MCF 10A (cell line): ENCODE data around the gene ABHD5. TPM values are rescaled to one million over a fixed set of nuclear protein-coding genes. Genes with fewer than 3 reads are reported as not detected.
A peak's percentile ranks its signal among the peaks of the same experiment; 100 is the strongest.

Experiments used
- BruUV-seq: library from RNA; stranded (reverse); fragments of 400-500 nt; replicated peaks from 2 replicates; lab custom pipeline; 2021; lab: Mats Ljungman, UMichigan
- CTCF ChIA-PET: fragments of 300-600 bp; sonication (Branson Sonifier 250); formaldehyde crosslinking; extraction: SDS; loops from one replicate; lab custom pipeline; 2021; ENCODE audit warnings: antibody characterized with exemption, inconsistent platforms; lab: Yijun Ruan, JAX
- POLR2A ChIA-PET: fragments of 300-600, 350-650 bp; sonication (Branson Sonifier 250); formaldehyde crosslinking; extraction: SDS; loops from one replicate; lab custom pipeline; 2020; ENCODE audit warnings: antibody characterized with exemption, inconsistent platforms; lab: Yijun Ruan, JAX
- DNase-seq: peaks from one replicate; pipeline ENCODE4 v3.0.0-alpha.2; 2018; ENCODE audit not compliant: unreplicated experiment
- H3K27ac Mint-ChIP-seq: one replicate; pipeline ENCODE4 v1.8.0; 2022; ENCODE audit warnings: mild to moderate bottlenecking, low read depth, mixed read lengths; ENCODE audit not compliant: unreplicated experiment
- H3K27me3 Mint-ChIP-seq: one replicate; pipeline ENCODE4 v1.8.0; 2022; ENCODE audit warnings: mixed read lengths; ENCODE audit not compliant: insufficient read depth, unreplicated experiment
- H3K36me3 Mint-ChIP-seq: one replicate; pipeline ENCODE4 v1.8.0; 2022; ENCODE audit warnings: mild to moderate bottlenecking, moderate library complexity, mixed read lengths; ENCODE audit not compliant: insufficient read depth, unreplicated experiment
- H3K4me1 Mint-ChIP-seq: one replicate; pipeline ENCODE4 v1.8.0; 2022; ENCODE audit warnings: mixed read lengths; ENCODE audit not compliant: insufficient read depth, unreplicated experiment
- H3K4me3 Mint-ChIP-seq: one replicate; pipeline ENCODE4 v1.8.0; 2022; ENCODE audit warnings: mild to moderate bottlenecking, moderate library complexity, mixed read lengths; ENCODE audit not compliant: unreplicated experiment
- H3K9me3 Mint-ChIP-seq: one replicate; pipeline ENCODE4 v1.8.0; 2022; ENCODE audit warnings: mixed read lengths; ENCODE audit not compliant: unreplicated experiment
- CTCF ChIP-seq: fragments of 200-600 bp; IDR thresholded peaks from one replicate; pipeline ENCODE4 v1.8.0; 2022; ENCODE audit warnings: antibody characterized with exemption, mild to moderate bottlenecking; ENCODE audit not compliant: unreplicated experiment
- intact Hi-C: fragments of 100-400 bp; cut with micrococcal nuclease; formaldehyde crosslinking; loops from 2 replicates; pipeline ENCODE4 v1.14.1; 2022
- total RNA-seq: library from RNA; stranded (reverse); gene quantifications from 2 replicates; pipeline ENCODE4 v1.2.3, GENCODE V29; 2022

The ABHD5 gene
- total RNA-seq, 1 experiment from 2014 or later = 32.6 TPM

- H3K4me1 Mint-ChIP-seq = peaks cover 69% of the 10 kb centered on the region
- TF ChIP-seq CTCF = no peak
- CTCF ChIA-PET = interaction anchor here (0.6 to 3.1 kb wide), 4 partner anchors 12 to 459 kb away, joined by 3 to 17 read pairs (median 6); no protein-coding TSS in a partner anchor
- peak overlapping the region; percentile 88 for H3K27ac Mint-ChIP-seq
- peak; percentile 55 for DNase-seq
- H3K4me3 Mint-ChIP-seq = peak overlapping the region; percentile 90
- no peaks in the 10 kb centered on the region for H3K27me3 Mint-ChIP-seq
- no peaks in the 10 kb centered on the region for H3K9me3 Mint-ChIP-seq
- no TSS peak for BruUV-seq
- H3K36me3 Mint-ChIP-seq = peaks cover 5% of the 10 kb centered on the region
- POLR2A ChIA-PET = interaction anchor here (0.6 to 14.1 kb wide), 8 partner anchors 9 to 1048 kb away, joined by 3 to 320 read pairs (median 4); partner anchors contain the start of gene ANO10
- intact Hi-C loops = loop anchor here (5.0 to 10.0 kb wide), 2 partner anchors 161 to 504 kb away; no protein-coding TSS in a partner anchor
These were observed 2.9 kb downstream of the ABHD5 start for GRCh38 chr3:43693594-43693993.

GRCh38 chr3:43695443-43695842 lies 4.7 kb downstream of the ABHD5 start:
- no peak overlapping the region for H3K4me3 Mint-ChIP-seq
- TF ChIP-seq CTCF = no peak
- H3K9me3 Mint-ChIP-seq = no peaks in the 10 kb centered on the region
- BruUV-seq = no TSS peak
- H3K36me3 Mint-ChIP-seq = peaks cover 15% of the 10 kb centered on the region
- intact Hi-C loops = loop anchor here (10.0 kb wide), 1 partner anchor 159 kb away; no protein-coding TSS in a partner anchor
- CTCF ChIA-PET = interaction anchor here (3.1 kb wide), 1 partner anchor 12 kb away, joined by 17 read pairs; no protein-coding TSS in a partner anchor
- H3K27me3 Mint-ChIP-seq = no peaks in the 10 kb centered on the region
- POLR2A ChIA-PET = interaction anchor here (0.7 to 14.1 kb wide), 4 partner anchors 13 to 83 kb away, joined by 3 to 320 read pairs (median 6); partner anchors contain the start of gene ANO10
- no peak overlapping the region for H3K27ac Mint-ChIP-seq
- peaks cover 76% of the 10 kb centered on the region for H3K4me1 Mint-ChIP-seq
- DNase-seq = peak; percentile 80

GRCh38 chr3:43695863-43696262 lies 5.1 kb downstream of the ABHD5 start:
- Mint-ChIP-seq H3K27ac (peak overlapping the region; percentile 81), H3K4me1 (peaks cover 76% of the 10 kb centered on the region), H3K9me3 (no peaks in the 10 kb centered on the region), H3K36me3 (peaks cover 19% of the 10 kb centered on the region), H3K27me3 (no peaks in the 10 kb centered on the region), H3K4me3 (peak overlapping the region; percentile 8)
- CTCF ChIA-PET = interaction anchor here (0.8 to 3.1 kb wide), 2 partner anchors 12 to 1186 kb away, joined by 3 to 17 read pairs; no protein-coding TSS in a partner anchor
- POLR2A ChIA-PET = interaction anchor here (0.6 to 14.1 kb wide), 5 partner anchors 12 to 489 kb away, joined by 3 to 320 read pairs (median 3); partner anchors contain the start of gene ANO10
- no peak for TF ChIP-seq CTCF
- intact Hi-C loops = loop anchor here (10.0 kb wide), 1 partner anchor 159 kb away; no protein-coding TSS in a partner anchor
- DNase-seq = no peak
- BruUV-seq = no TSS peak

- intact Hi-C loops = loop anchor here (10.0 kb wide), 1 partner anchor 158 kb away; no protein-coding TSS in a partner anchor
- CTCF ChIA-PET = interaction anchor here (0.8 to 2.6 kb wide), 2 partner anchors 11 to 1186 kb away, joined by 3 to 17 read pairs; no protein-coding TSS in a partner anchor
- no TSS peak for BruUV-seq
- no peaks in the 10 kb centered on the region for H3K27me3 Mint-ChIP-seq
- POLR2A ChIA-PET = interaction anchor here (0.6 to 14.1 kb wide), 5 partner anchors 12 to 489 kb away, joined by 3 to 320 read pairs (median 5); partner anchors contain the start of gene ANO10
- DNase-seq = no peak
- no peaks in the 10 kb centered on the region for H3K9me3 Mint-ChIP-seq
- peaks cover 76% of the 10 kb centered on the region for H3K4me1 Mint-ChIP-seq
- H3K4me3 Mint-ChIP-seq = peak overlapping the region; percentile 8
- peak overlapping the region; percentile 81 for H3K27ac Mint-ChIP-seq
- TF ChIP-seq CTCF = no peak
- H3K36me3 Mint-ChIP-seq = peaks cover 20% of the 10 kb centered on the region
These were observed 5.7 kb downstream of the ABHD5 start for GRCh38 chr3:43696441-43696840.
